NCI-H2029 (cell line): ENCODE results near the gene DPYD.
A peak's percentile ranks its signal among the peaks of the same experiment; 100 is the strongest.

Source experiments
- DNase-seq: peaks from one replicate; lab custom pipeline; 2025; lab: John Stamatoyannopoulos, UW

The DPYD gene

DNA sequence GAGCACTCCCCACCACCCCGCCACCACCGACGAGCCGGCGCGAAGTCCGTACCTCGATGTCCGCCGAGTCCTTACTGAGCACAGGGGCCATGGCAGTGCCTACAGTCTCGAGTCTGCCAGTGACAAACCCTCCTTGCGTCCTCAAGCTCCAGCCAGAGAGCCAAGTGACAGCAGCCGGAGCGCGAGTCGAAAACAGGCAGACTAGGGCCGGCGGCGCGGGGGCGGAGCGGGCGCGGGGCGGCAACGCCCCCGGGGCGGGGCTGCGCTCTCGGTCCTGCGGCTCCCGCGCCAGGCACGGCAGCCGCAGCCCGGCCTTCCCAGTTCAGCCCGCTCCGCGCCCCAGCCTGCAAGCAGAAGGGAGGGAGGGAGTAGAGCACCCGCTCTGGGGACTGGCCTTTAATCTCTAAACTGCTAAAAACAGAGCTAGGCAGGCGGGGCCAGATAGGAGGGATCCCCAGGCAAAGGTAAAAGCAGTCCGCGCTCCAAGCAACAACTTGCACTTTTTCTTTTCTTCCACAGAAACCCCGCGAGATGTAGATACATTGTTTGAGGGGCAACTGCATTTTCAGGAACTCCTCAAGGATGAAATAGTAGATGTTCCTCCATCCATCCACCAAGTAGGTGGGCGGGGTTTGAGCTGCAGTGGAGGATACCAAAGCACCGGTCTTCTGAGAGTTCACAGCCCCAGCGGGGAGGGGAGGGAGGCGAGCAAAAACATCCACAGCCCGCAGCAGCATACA is at the start of gene DPYD:
Gene DPYD, minus strand, starts transcription at position 203 of the 740 bp plus-strand sequence. Its CDS starts 112 bp downstream, at position 91.
- DNase-seq: peak; percentile 69

DNA sequence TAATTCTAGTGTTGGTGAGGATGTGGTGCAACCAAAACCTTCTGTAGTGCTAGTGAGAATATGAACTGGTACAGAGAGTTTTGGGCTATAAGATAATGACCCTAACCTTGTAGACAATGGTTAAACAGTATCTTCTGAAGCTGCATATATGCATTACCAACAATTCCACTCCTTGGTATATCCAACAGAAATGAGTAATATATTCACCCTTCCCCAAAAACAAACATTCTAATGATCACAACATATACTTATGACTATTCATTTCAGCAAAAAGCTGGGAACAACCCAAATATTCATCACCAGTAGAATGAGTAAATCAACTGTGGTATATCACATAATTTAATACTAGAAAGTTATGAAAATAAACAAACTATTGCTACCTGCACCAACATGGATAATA is 39.6 kb upstream of the DPYD start:
- no peak for DNase-seq

DNA sequence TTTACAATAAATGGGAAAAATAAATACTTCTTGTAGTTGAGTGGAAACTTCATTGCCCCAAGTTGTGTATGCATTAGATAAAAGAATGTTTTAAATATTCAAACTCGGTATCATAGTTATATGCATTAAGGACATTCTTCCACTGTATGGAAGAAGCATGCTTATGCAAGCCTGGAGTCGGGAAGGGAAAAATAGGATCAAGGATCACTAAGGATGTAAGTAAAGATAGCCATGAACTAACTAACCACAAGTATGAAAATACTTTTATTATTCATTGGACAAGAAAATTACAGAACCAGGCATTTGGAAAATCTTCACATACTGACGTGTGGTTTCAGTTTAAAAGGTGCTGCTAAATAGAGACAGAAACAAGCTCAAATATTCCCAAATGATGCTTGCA is 26.9 kb upstream of the DPYD start:
- no peak for DNase-seq

DNA sequence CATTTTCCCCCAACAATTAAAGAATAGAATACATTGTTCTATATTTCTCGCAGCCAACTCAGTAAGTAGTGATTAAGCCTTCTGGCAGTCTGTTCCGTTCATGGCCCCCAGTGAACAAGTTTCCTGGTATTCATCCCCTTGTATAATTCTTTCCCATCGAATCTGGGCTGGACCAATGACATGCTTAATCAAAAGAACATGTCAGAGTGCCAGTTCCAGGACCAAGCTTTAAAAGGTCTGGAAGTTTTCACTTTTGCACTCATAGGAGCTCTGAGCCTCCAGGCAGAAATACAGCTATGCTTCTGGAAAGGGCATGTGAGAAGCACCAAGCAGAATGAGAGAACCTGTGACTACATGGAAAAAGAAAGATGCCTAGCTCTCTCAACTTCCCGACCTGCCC is 22.5 kb upstream of the DPYD start:
- no peak for DNase-seq

DNA sequence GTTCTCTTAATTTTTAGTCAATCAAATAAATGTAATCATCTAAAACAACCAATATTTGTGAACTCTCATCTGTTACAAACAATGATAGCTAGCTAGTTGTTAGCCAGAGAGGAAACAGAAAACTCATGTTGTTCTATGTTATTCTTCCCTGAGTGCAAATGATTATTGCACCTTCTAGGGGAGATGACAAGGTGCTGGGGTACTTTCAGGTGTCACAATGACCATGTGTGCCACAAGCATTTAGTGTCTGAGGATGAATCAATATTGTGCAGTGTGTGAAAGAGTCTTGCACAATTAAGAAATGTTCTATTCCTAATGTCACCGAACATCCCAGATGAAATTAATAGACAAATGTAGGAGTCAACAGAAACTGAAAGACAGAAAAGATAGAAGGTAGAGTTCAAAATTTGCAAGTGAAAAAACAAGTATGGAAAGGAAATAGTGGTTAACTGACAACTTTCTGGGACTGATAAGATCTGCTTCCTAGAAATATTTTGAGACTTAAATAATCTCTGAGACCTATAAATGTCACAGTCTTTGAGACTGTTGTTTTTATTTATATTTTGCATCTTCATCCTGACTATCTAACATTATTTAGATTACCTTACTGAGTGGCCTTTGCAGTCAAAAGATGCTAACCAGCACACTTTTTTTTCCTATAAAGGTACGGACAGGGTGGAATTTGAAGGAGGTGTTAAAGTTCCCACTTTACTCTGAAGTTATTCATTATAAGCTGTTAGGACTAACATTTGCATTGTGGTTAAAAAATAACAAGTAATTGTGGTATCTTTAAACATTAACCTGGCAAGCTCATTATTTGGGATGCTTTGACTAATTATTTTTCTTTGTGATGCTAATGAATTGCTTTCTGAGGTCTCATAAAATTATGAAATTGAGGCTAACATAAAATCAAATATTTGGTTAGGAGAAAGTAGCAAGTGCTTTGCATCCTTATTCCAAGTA is 21.6 kb upstream of the DPYD start:
- DNase-seq: no peak

DNA sequence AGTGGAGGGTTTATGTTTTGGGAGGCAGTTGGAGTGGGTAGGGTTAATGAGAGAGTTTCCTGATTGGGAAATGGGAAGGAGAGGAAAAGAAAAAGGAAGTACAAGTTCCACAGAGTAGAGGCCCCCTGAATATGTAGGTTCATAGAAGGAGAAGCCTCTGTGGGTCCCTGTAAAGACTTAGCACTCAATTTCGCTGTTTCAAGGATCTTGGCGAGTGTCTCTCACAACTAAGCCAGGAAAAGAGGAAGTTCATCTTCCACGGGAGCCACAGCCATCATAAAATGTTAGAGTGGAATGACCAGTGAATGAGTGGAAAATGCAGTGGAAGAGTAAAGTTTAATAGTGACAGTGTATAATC is 17.4 kb upstream of the DPYD start:
- DNase-seq: no peak

DNA sequence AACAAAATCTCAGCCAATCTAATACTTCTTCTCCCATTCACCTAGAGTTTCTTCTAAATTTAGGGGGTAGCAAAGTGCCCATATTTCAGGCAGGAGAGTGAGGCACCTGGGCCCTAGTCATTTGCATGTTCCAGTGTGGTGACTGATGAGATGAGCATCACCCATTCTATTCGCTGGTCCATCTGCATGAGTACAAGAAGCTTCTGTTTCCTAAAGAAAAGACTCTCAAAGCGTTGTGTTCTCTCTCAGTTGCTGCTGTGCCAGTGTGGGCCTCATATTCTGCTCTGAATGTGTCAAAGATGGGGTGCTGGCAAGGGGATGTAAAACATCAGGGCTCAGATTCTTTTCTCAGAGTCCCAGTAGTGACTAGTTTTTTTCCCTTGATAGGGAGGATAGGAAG is 16.1 kb upstream of the DPYD start:
- no peak for DNase-seq

DNA sequence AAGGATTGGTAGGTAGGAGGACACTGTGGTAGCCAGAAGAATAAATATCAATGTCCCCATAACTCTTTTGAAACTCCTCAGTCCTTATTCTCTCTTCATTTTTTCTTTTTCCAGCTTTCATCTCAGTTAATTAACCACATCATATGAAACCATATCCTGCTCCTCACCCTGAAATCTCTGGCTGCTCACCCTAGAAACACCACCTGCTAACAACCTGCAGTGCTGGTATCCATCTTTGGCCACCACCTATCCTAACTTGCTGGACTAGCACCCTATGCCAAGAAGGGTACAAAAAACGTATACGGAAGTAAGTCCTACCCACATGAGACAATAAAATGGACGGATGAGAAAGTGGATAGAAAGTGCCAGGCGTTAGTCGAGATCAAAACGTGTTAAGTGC is 13.7 kb upstream of the DPYD start:
- no peak for DNase-seq

DNA sequence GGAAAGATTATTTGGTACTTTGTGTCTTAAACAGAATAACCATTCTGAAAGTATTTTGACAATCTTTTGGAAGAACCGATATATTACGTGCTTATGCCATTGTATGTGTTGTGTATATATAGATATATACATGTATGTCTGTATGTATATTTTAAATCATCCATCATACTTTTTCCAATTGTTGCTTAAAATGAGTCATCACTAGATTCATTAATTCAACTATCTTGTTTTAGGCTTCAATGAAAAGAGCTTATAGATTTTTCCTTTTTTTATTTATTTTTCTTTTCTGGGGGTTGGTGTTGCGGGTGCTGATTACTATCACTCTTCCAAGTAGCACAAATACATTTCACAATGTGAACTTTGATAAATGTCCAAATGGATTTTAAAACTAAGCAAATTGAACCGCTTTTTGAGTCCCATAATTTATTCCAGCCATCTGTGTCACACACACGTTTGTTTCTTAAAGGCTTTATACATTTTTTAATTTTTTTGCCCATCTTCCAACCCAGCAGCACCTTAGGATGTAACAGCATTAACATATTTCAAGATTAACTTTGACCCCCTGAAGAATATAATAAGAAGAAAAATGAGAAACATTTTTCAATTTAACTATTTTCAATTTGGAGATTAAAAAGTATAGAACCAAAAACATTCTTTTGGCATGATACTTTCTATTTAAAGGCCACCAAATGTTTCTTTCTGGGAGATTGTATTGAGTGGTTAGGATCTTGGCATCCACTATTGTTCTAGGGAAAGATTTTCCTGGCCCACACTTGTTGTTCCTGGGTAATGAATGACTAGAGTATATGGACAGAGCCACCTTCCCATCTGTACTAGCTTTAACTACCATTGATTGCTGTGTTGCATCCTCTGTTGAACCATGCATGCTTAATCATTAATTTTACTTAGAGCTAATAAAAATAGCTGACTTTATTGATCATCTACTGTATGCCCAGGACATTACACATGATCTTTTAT is 9.3 kb upstream of the DPYD start:
- DNase-seq: no peak

DNA sequence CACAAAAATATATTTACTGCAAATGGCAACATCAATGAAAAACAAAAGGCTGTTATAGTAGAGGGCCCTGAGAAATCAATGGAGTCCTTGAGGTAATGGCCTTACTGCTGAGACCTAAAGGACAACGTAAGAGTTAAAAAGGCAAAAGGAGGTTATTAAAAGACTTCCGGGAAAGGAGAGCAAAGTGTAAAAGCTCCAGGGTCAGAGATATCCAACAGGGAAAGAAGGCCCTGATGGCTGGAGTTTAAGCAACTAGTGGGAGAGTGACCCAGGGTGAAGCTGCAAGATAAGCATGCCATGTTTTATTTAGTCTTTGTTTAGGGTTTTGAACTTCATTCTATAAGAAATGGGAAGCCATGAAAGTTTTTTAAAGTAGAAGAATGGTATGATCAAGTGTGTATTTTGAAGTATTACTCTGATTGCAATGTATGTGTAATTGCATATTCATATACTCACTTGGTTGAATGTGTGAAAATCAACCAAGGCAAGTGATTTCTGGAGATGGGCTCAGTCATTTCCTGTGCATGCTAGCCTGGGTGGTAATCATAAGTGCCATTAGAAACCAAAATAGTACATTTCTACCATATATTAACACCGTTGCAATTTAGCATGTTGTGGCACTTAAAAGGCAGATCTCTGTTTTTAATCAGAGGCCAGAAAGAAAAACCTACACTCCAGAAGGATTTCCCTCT is 5.3 kb upstream of the DPYD start:
- no peak for DNase-seq

DNA sequence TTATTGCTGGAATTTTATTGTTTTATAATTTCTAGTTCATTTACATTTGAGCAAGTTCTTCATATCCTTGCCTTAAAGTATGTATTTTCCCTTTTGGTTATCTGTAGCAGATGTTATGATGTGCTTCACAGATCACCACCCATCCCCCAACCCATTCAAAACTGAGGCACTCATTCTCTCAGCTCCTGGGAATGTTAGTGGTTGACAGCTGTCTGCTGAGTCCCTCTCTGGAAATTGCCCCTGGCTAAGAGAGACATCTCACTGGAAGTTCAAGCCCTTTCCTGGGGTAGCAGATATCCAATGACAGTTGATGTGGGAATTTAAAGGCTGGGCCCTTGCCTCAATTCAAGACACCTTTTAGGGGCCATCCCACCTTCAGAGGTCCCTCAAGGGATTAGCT is 4.3 kb upstream of the DPYD start:
- DNase-seq: no peak

DNA sequence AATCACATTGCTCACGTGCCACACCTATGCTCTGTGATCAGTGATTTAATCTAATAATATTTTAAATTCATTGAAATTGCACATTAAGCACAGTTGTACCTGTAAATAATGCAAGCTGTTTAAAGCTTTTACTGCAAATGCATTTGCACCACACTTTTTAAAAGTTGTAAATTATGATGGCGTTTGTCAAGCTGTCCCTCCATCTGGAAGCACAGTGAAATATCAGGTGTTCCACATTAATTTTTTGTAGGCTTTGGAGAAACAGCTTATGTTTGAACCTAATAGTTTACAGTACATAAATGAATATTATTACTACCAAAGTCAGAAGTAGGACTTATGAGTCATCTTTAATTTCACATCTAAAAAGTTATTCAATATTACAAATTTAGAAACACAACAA is 3.0 kb upstream of the DPYD start:
- DNase-seq: no peak

DNA sequence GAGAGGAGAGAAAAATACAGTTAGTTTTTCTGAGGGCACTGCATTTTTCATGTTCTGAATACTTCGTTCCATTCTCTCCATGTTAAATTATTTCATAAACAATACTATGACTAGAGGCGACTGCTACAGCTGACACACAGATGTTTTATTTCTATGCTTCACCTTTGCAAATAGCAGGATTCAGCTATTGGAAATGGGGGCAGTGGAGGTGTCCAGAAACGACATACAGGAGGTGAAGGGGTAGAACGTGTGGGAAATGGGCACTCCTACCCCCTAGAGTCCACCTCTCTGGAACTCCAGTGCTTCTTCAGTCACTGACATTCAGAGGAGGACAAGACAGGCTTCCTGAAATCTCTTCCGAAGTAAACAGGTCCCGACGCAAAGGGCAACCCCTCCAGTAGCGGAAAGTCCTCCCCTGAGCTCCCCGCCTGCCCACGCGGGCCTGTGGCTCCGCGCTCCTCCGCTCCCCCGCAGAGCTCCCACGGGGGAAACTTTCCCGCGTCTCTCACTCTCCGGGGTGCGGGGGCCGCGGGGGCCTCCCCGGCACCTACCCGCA is 480 bp downstream of the DPYD start:
- DNase-seq: no peak

DNA sequence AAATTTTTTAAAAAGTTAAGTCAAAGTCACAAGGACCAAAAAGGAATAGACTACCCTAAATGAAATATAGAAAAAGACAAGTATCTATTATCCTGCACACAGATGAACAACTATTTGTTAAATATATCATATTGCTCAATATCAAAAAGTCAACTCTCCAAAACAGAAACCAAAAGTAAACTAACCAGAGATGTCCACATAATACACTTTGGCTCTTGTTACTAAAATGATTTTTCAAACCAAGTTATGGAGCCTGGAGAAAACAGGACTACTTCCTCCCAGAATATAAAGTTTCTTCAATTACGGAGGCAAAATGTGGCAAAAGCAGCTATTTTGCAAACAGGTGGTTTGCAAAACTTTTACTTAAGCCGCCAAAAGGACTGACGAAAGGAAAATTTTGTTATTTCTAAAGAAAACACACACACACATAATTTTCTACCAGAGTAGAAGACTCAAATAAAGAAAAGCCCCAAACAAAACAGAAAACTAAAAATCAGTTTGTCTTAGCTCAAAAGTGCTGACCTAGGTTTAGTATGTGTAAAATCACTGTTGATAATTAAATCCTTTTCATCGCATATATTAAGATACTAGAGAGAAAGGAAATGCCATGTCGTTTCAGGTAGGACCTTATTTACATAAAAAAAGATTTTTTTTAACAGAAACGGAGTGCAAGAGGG is 1.1 kb downstream of the DPYD start:
- no peak for DNase-seq

DNA sequence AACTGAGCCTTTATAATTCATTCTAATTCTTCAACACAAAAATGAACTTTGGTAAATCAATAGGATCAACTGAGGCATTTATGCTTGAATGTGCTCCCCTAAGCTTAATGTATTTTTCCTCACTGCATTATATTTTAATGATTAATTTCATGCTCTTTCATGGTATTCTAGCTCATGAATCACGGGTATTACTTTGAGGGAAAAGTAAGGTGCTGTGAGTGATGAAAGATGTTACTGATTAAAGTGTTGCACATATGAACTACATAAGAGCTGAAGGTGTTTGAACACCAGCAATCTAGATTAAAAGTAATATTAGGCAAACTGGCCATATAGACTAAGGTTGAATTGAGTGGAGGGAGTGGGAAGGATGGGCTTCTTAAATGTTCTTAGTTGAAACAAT is 1.9 kb downstream of the DPYD start:
- DNase-seq: no peak

DNA sequence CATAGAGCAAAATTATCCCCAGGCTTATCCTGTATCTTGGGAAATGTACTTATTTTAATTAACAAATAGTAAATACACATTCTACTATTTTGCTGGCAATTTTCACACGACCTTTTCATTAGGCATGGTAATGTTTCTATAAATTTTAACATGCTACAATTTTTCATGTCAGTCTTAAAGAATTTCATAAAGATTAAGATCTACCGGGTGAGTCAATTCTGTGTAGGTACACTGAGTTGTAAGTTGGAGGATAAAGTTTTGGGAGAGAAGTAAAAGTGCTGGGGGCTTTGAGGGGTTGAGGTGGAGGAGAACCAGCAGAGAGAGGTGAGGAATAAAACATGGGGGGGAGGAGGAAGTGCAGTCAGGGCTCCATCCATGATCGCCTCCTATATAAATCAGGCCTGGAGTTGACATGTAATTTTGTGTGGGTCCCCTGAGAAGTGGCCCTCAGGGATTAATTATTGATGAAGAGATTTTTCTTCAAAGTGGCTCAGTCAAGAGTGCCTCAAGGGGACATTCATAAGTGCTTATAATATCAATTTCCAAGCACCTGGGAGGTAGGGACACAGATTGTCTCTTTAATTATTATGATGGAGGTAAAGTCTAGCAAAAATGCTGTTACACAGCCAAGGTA is 7.2 kb downstream of the DPYD start:
- no peak for DNase-seq

DNA sequence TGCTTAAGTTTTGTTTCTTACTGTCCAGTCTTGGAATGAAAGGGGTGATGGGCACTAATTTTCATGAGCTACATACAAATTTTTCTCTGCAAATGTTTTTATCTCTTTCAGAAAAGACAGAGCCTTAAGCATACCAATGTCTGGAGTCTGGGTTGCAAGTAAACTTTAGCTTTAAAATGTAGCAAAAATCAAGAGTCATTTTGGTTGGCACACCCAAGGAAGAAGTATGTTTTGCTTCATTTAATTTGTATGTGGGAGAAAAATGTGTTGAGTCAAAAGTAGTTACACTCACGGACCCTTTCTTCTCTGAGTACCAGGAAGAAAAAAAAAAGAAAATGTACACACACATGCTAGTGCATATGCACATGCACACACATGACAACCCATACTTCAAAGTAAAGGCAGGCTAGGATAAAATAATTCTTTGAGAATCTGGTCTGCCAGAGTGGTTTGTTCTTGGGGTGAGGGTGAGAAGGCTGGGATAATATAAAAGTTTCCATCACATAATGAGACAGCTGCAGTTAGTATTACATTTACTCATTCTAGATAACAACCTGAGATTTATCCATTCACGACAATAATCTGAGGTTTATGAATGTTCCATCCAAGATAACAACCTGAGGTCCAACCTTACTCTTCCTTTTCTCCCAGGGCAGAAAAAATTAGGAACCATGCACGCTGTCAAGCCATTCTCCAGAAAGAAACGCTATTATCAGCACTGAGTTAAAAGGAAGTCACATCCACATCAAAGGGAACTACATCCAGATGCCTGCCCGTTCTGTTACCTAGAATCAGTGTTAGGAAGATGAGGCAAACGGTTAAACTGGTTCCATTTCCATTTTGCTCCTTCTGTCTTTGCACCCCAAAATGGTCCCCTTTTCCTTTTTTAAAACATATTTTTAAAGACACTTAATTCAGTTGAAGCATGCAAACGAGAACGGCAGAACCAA is 9.3 kb downstream of the DPYD start:
- DNase-seq: no peak

DNA sequence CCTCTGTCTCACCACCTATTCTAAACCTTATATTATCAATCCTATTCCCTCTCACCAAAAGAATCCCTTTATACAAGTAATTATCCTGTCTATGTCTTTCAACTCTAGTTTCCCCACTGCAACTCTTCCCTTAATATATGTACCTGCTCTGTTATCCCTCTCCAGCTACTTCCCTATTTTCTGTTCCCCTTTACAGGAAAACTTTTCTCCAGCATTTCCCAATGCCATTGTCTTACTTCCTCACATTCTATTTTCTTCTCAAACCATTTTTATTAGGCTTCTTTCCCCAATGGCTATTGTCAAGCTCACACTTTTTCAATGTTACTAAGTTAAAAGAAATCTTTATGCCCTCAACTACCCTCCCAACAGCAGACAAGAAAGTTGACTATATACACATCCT is 11.6 kb downstream of the DPYD start:
- no peak for DNase-seq

DNA sequence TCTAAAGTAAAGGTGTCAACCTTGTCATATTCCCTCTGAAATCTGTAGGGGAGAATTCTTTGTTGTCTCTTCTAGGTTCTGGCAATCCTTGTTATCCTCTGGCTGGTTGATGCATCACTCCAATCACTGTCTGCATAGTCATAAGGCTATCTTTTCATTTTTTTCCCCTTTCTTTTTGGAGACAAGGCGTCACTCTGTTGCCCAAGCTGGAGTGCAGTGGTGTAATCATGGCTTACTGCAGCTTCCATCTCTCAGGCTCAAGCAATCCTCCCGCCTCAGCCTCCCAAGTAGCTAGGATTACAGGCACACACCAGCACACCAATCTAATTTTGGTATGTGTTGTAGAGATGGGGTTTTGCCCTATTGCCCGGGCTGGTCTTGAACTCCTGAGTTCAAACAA is 12.9 kb downstream of the DPYD start:
- DNase-seq: no peak
